GM19193 (cell line): ENCODE measurements around the gene SMG6.

Source experiments
- POLR2A ChIP-seq: IDR thresholded peaks from 4 replicates; pipeline ENCODE4 v1.6.1; 2011; ENCODE audit not compliant: insufficient read depth, insufficient read length; ENCODE audit errors: extremely low read depth

SMG6 gene

DNA sequence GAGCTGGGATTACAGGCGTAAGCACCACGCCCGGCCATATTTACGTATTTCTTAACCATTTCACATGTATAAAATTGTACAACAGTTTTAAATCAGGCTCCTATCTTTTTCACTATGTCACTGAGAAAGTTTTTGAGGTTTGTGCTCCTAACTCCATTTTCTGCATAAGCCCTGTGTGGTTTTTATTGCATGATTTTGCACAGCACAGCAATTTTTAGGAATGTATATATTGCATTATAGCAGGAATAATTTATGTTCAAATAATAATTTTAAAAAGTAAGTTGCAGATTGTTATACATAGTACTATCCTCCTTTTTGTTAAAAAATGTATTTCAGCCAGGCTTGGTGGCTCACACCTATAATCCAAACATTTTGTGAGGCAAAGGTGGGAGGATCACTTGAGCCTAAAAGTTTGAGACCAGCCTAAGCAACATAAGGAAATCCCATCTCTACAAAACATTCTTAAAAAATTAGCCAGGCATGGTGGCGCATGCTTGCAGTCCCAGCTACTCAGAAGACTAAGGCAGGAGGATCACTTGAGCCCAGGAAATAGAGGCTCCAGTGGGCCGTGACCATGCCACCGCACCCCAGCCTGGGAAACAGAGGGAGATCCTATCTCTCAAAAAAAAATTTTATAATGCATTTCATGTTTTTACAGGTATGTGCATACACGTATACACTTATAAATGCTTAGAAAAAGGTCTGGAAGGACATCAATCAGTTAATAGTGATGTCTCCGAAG is 26.0 kb downstream of the SMG6 start:
- TF ChIP-seq POLR2A, result no peak

- TF ChIP-seq POLR2A, result no peak
Measured at GRCh38 chr17:2275722-2276121, 27.9 kb downstream of the SMG6 start.

DNA sequence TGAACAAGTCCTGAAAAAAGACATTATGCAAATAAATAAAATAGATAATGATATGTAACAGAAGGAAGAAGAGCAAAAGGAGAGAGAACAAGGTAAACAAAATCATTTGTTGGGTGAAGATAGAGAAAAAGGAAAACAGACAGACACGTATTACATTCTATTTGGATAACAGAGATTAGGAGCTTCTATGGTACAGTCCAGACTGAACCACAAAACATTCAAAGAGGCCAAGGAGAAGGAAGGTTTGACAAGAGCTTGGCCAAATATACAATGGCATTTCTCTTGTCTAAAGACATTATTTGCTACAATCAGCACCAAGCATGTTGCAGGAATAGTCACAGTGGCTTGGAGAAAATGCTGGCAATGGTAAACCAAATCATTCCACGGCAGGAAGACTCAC is 29.2 kb downstream of the SMG6 start:
- TF ChIP-seq POLR2A, result no peak

- TF ChIP-seq POLR2A, result no peak
Measured at GRCh38 chr17:2271985-2272702, 31.4 kb downstream of the SMG6 start.

- TF ChIP-seq POLR2A, result no peak
Measured at GRCh38 chr17:2267354-2267753, 36.2 kb downstream of the SMG6 start.

DNA sequence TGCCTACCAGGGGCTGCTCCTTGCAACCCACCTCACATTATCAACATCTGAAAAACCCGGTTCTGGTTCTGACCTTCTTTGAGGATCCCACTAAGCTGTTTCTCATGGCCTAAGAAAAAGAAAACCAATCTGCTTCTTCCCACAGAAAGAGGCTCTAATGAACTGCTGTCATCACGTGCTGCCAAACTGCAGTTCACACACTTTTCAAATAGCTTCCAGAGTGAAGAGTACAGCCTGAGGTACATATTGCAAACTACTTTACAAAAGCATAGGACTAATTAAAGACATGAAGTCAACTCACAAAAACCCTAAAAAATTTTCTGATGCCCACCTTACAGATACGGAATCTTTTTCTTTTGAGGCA is 36.7 kb downstream of the SMG6 start:
- no peak for TF ChIP-seq POLR2A

DNA sequence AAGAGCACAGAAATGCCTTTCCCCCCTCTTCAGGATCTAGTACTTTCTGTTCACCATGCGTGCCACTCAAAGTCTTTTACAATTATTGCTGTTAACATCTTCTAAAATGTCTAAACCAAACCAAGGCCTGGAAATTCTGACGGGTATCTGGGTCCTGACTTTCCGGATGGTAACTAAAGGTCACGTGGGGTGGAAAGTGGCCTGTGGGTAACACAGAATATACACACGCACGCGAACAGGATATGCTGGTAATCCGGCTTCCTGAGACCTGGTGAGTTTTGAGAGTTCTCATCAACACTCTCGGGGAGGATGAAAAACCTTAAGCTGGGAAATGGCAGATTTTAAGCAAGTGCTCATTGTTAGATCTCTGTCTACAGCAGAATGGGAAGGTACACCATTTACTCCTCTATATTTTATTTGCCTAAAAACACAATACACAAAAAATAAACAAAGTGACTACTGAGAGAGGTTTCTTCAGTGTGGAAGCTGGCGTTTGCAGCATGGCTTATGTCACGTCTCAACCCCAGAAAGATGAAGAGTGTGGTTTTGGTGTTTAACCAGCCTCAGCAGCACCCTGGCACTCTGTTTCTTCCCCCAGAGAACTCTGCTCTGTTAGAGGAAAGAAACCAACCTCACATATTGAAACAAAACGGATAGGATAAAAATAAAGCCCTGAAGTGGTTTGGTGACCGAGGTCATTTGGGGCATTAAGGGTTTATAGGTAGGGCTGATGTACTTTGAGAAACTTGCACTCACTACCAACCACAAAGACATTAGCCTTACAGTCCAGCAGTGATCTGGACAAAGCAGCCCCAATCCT is 37.3 kb downstream of the SMG6 start:
- TF ChIP-seq POLR2A, result peak; percentile 13

- TF ChIP-seq POLR2A, result no peak
Measured at GRCh38 chr17:2264067-2264860, 39.3 kb downstream of the SMG6 start.

DNA sequence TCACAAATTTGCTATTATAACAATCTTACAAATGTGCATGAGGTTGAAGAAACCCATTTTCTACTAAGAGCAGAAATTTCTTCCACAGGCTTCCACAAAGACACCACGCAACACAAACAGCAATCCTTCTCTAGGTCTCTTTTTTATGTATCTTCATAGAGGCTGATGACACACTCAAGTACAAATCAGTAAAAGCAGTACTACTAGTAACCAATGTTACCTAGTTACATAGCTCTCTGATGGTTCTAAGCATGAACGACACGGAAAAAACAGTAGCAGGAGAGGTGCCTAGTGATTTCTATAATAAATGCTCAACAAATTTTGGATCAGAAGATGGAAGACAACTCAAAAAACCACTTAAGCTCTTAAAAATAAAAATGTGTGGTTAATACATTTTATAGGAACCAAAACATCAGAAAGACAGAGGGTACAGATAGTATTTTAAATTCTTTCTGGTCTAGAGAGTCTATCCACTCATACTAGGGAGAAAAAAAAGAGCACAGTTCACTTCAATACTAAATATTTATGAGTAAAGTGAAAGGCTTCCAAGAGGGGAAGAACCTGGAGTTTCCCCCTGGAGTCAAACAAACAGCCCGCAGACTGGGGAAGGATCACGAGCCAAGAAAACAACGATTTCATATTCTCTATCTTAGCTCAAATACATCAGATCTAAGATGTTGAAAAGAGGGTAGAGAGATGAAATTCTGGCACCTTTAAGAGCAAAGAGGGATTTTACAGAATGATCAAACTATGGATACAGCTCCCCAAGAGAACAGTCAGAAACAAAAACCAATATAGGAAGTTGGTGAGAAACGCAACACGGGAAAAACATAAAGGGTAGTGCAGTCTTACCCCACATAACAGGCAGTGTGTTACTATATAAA is 40.2 kb downstream of the SMG6 start:
- no peak for TF ChIP-seq POLR2A

- TF ChIP-seq POLR2A, result no peak
Measured at GRCh38 chr17:2262135-2262587, 41.4 kb downstream of the SMG6 start.

- no peak for TF ChIP-seq POLR2A
Measured at GRCh38 chr17:2259769-2260536, 43.6 kb downstream of the SMG6 start.

DNA sequence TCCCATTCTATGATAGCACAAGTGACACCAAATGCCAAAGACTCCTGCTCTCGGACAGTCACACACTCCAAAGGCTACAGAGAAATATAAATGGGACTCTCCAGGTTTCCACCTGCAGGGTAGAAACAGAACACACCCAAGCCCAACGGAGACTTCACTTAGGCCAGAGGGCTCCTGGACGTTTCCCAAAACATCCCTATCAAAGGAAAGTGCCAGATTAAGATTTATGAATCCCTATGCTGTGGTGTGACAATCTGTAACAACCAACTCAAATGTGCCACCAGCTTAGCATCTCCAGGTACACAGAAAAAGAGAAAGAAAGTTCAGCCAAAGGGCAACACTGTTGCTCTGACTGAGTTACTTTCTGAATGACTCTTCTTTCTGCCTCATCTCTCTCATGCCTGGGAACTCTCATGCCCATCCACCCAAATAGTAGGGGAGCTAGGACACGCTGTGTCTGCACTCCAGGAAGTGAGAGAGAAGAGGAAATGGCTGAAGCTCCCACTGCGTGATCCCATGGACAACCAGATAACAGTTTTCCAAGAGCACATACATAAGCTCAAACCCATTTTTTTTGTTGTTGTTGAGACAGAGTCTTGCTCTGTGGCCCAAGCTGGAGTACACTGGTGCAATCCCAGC is 49.7 kb downstream of the SMG6 start:
- no peak for TF ChIP-seq POLR2A

GRCh38 chr17:2253362-2253761 is 50.2 kb downstream of the SMG6 start:
- TF ChIP-seq POLR2A, result no peak
